HFFc6 (cell line): ENCODE measurements around the gene BBC3. TPM values are rescaled to one million over a fixed set of nuclear protein-coding genes. Genes with fewer than 3 reads are reported as not detected.
A peak's percentile ranks its signal among the peaks of the same experiment; 100 is the strongest.
"Not testable (repeated sequence)": the region's sequence is repeated elsewhere in the genome, so short reads cannot be mapped to it uniquely, and the experiment has no call there.

Experiments used
- DNase-seq: peaks from one replicate; pipeline ENCODE4 v3.0.0-alpha.2; 2018
- H3K27ac Mint-ChIP-seq: 2 replicates; pipeline ENCODE4 v1.8.0; 2020; ENCODE audit warnings: mild to moderate bottlenecking, mixed read lengths
- H3K27me3 Mint-ChIP-seq: 2 replicates; pipeline ENCODE4 v1.8.0; 2021; ENCODE audit warnings: mild to moderate bottlenecking, moderate library complexity, mixed read lengths; ENCODE audit not compliant: insufficient read depth
- H3K36me3 Mint-ChIP-seq: 2 replicates; pipeline ENCODE4 v1.8.0; 2021; ENCODE audit warnings: low read depth, mixed read lengths
- H3K4me1 Mint-ChIP-seq: 2 replicates; pipeline ENCODE4 v1.8.0; 2020; ENCODE audit warnings: low read depth, mixed read lengths
- H3K4me3 Mint-ChIP-seq: 2 replicates; pipeline ENCODE4 v1.8.0; 2020; ENCODE audit warnings: mild to moderate bottlenecking, moderate library complexity, mixed read lengths
- H3K9me3 Mint-ChIP-seq: 2 replicates; pipeline ENCODE4 v1.8.0; 2020; ENCODE audit warnings: mild to moderate bottlenecking, mixed read lengths
- CTCF ChIP-seq: fragments of 200-600 bp; sonication (generic); IDR thresholded peaks from 2 replicates; pipeline ENCODE4 v1.5.0; 2021; ENCODE audit warnings: antibody characterized with exemption, mild to moderate bottlenecking
- total RNA-seq, 6 experiments: library from RNA; stranded (reverse); fragmentation: NEBNext Ultra II Directional; extraction: Animal tissue kit (Norgen Biotek cat#: 25700); gene quantifications; 2 replicates in 1 of 6; 3 replicates in 5 of 6; pipeline ENCODE4 v1.2.3, GENCODE V29; 2021

BBC3 gene
- total RNA-seq, 6 experiments from 2014 or later: 8.6 to 10.9 (median 9.6) TPM

GRCh38 chr19:47269596-47269995 is 38.6 kb upstream of the BBC3 start:
- H3K4me3 Mint-ChIP-seq: no peak overlapping the region
- peaks cover 5% of the 10 kb centered on the region; the same call in 1 of the 2 replicates for H3K27me3 Mint-ChIP-seq
- no peaks in the 10 kb centered on the region for H3K9me3 Mint-ChIP-seq
- no peak for TF ChIP-seq CTCF
- DNase-seq: no peak
- H3K4me1 Mint-ChIP-seq: peaks cover 18% of the 10 kb centered on the region
- H3K36me3 Mint-ChIP-seq: peaks cover 17% of the 10 kb centered on the region
- H3K27ac Mint-ChIP-seq: no peak overlapping the region

DNA sequence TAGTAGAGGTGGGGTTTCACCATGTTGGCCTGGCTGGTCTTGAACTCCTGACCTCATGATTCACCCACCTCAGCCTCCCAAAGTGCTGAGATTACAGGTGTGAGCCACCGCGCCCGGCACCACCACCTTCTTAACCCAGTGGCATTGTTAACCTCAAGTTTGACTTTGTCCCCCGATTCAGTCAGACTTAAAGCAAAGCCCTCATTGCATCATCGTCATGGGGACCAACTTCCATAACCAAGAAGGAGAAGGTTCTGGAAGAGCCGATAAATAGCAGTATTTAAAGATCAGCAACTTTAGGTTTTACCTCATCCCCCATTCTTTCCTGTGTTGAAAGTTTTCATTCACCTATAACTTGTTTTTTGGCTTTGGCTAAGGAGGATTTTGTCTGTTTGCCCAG is 37.0 kb upstream of the BBC3 start:
- peaks cover 11% of the 10 kb centered on the region for H3K4me1 Mint-ChIP-seq
- no peak overlapping the region for H3K4me3 Mint-ChIP-seq
- no peaks in the 10 kb centered on the region for H3K9me3 Mint-ChIP-seq
- H3K36me3 Mint-ChIP-seq: peaks cover 21% of the 10 kb centered on the region
- no peak overlapping the region for H3K27ac Mint-ChIP-seq
- H3K27me3 Mint-ChIP-seq: no peaks in the 10 kb centered on the region; the same call in 1 of the 2 replicates
- no peak for TF ChIP-seq CTCF
- DNase-seq: no peak

GRCh38 chr19:47267350-47267759 is 36.4 kb upstream of the BBC3 start:
- H3K27me3 Mint-ChIP-seq: no peaks in the 10 kb centered on the region; the same call in 1 of the 2 replicates
- H3K4me1 Mint-ChIP-seq: peaks cover 4% of the 10 kb centered on the region
- no peak overlapping the region for H3K4me3 Mint-ChIP-seq
- H3K27ac Mint-ChIP-seq: no peak overlapping the region
- peaks cover 24% of the 10 kb centered on the region for H3K36me3 Mint-ChIP-seq
- no peak for TF ChIP-seq CTCF
- no peak for DNase-seq
- no peaks in the 10 kb centered on the region for H3K9me3 Mint-ChIP-seq

DNA sequence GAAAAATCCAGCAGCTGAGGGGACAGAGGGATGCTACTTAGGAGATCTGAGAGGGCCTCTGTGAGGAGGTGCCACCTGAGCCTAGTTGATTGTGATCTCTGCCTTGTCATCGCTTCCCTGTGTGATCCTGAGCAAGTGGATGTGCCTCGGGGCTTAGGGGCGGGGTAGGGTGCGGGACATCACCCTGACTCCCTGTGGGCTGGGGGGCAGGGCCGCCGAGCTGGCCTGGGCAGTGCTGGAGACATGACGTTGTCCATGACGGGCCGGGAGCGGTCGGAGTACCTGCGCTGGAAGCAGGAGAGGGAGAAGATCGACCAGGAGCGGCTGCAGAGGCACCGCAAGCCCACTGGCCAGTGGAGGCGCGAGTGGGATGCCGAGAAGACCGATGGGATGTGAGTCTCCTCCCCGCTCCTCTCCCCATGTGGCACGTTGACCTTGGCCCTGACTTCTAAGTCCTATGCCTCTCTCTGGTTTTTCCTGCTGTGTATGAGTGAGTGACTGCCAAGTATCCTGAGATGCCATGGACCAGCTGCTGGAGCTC is 35.5 kb upstream of the BBC3 start:
- DNase-seq: no peak
- no peak for TF ChIP-seq CTCF
- Mint-ChIP-seq H3K4me1 (no peaks in the 10 kb centered on the region), H3K36me3 (peaks cover 26% of the 10 kb centered on the region), H3K4me3 (no peak overlapping the region), H3K27ac (no peak overlapping the region), H3K27me3 (no peaks in the 10 kb centered on the region), H3K9me3 (no peaks in the 10 kb centered on the region)

DNA sequence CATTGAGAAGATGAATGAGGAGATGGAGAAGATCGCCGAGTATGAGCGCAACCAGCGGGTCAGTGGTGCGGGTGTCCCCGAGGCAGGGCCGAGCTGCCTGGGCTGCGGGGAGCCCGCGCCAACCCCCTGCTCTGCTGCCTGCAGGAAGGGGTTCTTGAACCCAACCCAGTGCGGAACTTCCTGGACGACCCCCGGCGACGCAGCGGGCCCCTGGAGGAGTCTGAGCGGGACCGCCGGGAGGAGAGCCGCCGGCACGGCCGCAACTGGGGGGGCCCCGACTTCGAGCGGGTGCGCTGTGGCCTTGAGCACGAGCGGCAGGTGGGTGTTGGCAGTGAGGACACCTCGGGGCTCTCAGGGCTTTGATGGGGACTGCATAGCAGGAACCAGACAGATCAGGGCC is 33.6 kb upstream of the BBC3 start:
- H3K36me3 Mint-ChIP-seq: peaks cover 34% of the 10 kb centered on the region
- no peak overlapping the region for H3K4me3 Mint-ChIP-seq
- no peaks in the 10 kb centered on the region; the same call in 1 of the 2 replicates for H3K27me3 Mint-ChIP-seq
- DNase-seq: no peak
- no peak overlapping the region for H3K27ac Mint-ChIP-seq
- no peak for TF ChIP-seq CTCF
- H3K4me1 Mint-ChIP-seq: peaks cover 13% of the 10 kb centered on the region
- no peaks in the 10 kb centered on the region for H3K9me3 Mint-ChIP-seq

GRCh38 chr19:47261946-47262793 is 31.2 kb upstream of the BBC3 start:
- DNase-seq, H3K4me3 Mint-ChIP-seq, H3K9me3 Mint-ChIP-seq, H3K27me3 Mint-ChIP-seq: not testable (repeated sequence)
- peaks cover 51% of the 10 kb centered on the region for H3K36me3 Mint-ChIP-seq
- peaks cover 36% of the 10 kb centered on the region for H3K4me1 Mint-ChIP-seq
- H3K27ac Mint-ChIP-seq: peak overlapping the region; percentile 36; the same call in 1 of the 2 replicates
